Fibroblast of peridontal ligament (primary cell): Measurements from ENCODE around the gene MFSD2A.
"Not testable (repeated sequence)": the region's sequence is repeated elsewhere in the genome, so short reads cannot be mapped to it uniquely, and the experiment has no call there.

ENCODE experiments used
- DNase-seq: peaks from one replicate; pipeline ENCODE4 v3.0.0-alpha.2; 2010; ENCODE audit errors: extremely low read depth

MFSD2A gene

GRCh38 chr1:39940980-39941871 is 13.7 kb upstream of the MFSD2A start:
- no peak for DNase-seq

DNA sequence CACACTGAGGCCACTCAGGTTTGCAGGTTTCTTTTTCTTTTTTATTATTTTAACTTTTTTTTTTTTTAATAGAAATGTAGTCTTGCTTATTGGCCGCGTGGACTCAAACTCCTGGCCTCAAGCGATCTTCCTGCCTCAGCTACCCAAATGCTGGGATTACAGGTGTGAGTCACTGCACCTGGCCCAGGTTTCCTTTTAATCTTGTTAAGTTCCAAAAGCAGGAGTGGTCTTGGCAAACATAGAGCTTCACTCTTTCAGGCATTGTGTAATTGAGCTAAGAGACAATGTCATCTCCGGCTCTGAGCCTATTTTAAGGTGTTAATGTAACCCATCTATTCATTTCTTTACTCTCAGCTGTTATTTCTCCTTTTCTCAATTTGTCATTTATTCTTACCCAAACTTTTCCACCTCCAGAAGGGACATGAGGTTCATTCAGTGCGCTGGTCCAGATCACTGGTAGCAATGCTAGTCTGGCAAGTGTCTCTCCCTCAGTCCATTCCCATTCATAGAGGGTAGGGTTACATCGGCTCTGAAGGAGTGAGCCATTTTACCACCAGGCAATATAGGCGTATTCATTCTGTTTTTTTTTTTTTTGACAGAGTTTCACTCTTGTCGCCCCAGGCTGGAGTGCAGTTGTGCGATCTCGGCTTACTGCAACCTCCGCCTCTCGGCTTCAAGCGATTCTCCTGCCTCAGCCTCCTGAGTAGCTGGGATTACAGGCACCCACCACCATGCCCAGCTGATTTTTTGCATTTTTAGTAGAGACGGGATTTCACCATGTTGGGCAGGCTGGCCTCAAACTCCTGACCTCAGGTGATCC is 11.3 kb upstream of the MFSD2A start:
- DNase-seq, result no peak

DNA sequence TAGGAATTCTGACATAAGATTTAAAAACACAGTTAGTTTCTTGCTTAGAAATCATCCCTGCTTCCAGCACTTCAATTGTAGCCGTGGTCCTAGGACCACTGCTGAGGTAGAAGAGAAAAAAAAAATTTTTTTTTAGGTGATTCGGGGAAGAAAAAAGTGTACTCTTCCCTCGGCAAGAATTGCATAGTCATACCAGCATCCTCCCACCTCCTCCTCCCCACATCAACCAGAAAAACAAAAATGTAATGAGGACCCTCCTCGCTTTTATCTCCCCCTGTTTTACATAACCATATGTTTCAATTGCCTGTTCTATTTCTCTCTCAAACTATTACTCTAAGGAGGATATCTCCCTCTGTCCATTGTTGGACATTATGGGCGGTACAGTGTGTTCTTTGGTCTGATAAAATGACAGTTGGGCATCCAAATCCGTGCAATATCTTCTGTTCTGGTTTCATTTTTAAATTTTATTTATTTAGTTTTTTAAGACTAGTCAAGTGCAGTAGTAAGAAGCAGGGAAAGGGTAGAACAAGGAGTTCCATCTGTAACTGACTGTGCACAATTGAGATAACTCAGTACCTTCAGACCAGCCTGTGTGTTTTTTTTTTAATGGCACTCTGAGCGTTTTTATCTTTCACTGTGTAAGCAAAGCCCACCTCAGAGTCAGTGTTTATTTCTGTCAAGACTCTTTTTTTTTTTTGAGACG is 10.4 kb upstream of the MFSD2A start:
- no peak for DNase-seq

DNA sequence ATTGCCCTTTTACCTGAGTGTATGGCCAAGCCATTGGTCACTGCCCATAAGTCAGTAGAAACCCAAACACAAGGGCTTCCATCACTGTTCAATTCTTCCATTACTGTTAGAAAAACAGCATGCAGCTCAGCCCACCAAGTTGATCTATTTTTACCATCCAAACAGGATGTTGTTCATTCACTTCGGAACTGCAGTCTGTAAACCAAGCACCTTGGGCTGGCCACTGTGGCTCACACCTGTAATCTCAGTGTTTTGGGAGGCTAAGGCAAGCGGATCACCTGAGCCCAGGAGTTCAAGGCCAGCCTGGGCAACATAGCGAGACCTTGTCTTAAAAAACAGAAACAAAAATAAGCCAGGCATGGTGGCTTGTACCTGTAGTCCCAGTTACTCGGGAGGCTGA is 8.7 kb upstream of the MFSD2A start:
- DNase-seq, result no peak

GRCh38 chr1:39947260-39947659 is 7.7 kb upstream of the MFSD2A start:
- DNase-seq, result no peak

- no peak for DNase-seq
Observed at GRCh38 chr1:39949891-39950290, 5.1 kb upstream of the MFSD2A start.

GRCh38 chr1:39951926-39952325 is 3.0 kb upstream of the MFSD2A start:
- no peak for DNase-seq

DNA sequence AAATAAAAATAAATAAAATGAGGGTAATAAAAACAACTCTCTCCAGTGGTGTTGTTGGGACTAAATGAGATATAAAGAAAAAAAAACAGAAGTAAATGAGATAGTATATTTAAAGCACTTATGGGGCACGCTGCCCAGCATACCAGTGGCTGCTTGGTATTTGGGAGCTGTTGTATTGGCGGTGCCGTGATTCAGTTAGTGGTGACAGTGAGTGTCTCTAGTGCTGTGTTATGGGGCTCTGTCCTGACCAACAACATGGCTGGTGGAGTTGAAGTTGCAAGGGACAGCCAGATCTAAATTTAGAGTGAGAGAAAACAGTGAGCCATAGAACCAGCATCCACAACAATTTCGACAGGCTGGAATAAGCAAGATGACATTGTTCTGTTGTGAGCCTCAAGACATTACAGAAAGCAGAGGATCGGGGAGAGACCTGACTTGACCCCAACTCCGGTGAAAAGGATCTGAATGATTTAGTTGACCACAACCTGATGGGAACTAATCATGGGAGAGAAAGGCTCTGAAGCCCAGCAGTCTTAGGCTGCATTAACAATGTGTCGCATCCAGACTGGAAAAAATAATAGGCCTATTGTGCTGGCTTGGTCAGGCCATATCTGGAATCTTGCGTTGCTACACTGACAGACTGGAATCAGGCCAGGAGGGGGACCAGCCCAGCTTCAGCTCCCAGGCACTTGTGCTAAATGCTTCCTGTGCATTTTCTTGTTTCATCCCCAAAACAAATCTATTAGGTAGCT is 2.4 kb upstream of the MFSD2A start:
- DNase-seq, result no peak

GRCh38 chr1:39954324-39954869 is 548 bp upstream of the MFSD2A start:
- no peak for DNase-seq

- peak; percentile 54 for DNase-seq
Observed at GRCh38 chr1:39955547-39956539, 898 bp downstream of the MFSD2A start.

- no peak for DNase-seq
Observed at GRCh38 chr1:39957299-39958015, 2.5 kb downstream of the MFSD2A start.

DNA sequence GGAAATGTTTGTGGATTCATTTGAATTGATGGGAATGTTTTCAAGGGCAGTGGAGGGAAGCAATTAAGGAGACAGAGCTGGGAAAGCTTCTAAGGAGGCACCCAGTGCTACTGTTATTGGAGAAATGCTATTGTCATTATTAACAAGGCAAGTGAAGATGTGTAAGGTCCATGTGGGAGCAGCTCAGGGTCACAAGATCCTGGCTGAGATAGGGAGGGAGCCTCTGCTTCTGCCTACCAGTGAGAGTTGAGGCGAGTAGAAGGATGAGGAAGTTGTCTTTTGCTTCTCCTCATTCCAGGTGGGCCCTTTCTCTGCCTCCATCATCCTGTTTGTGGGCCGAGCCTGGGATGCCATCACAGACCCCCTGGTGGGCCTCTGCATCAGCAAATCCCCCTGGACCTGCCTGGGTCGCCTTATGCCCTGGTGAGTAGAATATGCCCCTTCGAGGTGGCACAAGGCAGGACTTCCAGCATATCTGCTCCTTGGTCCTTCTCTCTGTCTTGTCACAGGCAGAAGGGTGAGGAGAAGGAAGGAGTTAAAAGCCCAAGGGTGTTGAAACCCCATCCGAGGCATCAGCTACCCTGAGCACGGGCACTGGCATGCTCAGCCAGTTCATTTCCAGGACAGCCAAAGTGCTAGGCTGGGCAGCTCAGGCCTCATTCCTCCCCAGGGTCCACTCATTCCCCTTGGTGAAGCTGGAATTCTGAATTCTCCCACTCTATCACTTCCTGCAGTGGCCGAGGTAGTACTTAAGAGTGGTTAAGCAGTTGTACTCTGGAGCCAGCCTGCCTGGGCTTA is 3.7 kb downstream of the MFSD2A start:
- DNase-seq, result no peak

GRCh38 chr1:39959651-39960333 is 4.8 kb downstream of the MFSD2A start:
- no peak for DNase-seq

DNA sequence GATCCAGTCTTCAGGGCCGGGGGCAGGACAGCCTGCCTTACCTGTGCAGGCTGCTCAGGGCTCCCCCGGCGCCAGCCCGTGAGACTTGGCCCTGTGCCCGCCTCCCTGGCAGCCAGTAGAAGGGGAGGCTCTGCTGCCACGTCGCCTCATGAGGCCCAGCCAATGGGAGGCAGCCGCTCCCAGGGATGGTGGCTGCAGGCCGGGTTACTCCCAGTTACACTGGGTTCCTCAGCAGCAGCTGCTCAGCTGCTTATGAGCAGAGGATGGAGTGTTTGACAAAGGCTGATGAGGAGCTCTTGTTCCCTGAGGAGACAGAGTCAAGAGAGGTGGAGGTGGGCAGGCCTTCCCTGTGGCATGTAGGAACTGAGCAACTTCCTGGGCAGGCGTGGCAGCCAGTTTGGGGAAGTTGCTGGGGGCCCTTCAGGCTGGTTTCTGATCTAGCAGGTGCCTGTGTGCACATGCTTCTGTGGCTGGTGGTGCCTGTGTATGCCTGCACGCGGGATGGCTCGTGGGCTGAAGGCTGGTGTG is 5.5 kb downstream of the MFSD2A start:
- no peak for DNase-seq

DNA sequence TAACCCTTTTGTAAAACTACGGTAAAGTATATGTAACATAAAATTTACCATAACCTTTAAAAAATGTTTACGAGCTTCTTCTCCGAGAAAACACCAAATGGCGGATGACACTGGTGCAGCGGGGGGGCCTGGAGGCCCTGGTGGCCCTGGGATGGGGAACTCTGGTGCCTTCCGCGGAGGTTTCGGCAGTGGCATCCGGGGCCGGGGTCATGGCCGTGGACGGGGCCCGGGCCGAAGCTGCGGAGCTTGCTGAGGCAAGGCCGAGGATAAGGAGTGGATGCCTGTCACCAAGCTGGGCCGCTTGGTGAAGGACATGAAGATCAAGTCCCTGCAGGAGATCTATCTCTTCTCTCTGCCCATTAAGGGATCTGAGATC is 7.5 kb downstream of the MFSD2A start:
- DNase-seq, result no peak

- DNase-seq, result not testable (repeated sequence)
Observed at GRCh38 chr1:39962964-39963363, 8.0 kb downstream of the MFSD2A start.

DNA sequence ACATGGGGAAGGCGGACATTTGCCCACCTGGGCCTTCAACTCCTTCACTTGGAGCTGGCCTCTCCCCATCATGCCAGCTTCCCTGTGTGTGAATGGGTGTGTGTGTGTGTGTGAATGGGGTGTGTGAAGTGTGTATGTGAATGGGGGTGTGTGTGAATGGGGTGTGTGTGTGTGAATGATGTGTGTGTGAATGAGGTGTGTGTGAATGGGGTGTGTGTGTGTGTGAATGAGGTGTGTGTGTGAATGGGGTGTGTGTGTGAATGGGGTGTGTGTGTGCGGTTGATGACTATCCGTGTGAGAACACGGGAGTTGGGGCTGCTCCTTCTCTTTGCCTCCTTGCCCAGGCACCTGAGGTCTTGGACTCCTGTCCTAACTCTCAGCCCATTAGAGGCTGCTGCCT is 9.6 kb downstream of the MFSD2A start:
- DNase-seq, result no peak

- DNase-seq, result no peak
Observed at GRCh38 chr1:39965044-39965443, 10.1 kb downstream of the MFSD2A start.
